ENCODE measurements around the gene PYGL.

DNA sequence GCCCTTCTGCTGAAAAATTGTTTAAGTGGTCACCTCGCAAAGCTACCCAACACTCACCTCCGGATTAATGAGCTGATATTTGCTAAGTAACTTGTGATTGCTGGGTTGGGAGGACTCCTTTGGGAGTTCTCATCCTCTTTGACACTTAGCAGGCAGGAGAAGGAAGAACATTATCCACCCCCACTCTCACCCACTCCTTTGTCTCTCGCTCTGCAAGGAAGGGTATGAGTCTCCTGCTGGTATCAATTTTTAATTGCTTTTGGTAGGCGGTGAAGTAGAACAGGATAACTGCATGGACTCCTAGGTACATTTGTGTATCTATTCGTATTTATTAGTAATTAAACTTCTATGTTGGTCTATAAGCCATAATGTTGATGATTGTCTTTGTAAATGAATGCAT, 79.3 kb downstream of the PYGL start:
- TF ChIP-seq GATA2 (IDR thresholded peaks at IDR 0.05; ENCODE audit: low read depth, low read length) (no peak), GATA3 (IDR thresholded peaks at IDR 0.05; ENCODE audit: low read depth, low read length) (no peak)
